Endothelial cell of umbilical vein (primary cell): ENCODE results near the gene BPIFA1.

ENCODE experiments used
- CTCF ChIP-seq, 2 donors: IDR thresholded peaks; 1 replicate in 1 of 2; 2 replicates in 1 of 2; pipeline ENCODE4 v1.5.1; 2011; ENCODE audit warnings: low read length in 2 of 2, mild to moderate bottlenecking in 2 of 2, moderate library complexity in 2 of 2, control low read depth in 1 of 2, inconsistent platforms in 1 of 2, low read depth in 1 of 2; ENCODE audit not compliant: insufficient read depth in 1 of 2; ENCODE audit errors: extremely low read depth in 1 of 2
- JUN ChIP-seq: IDR thresholded peaks from 2 replicates; pipeline ENCODE4 v1.6.1; 2011; ENCODE audit warnings: borderline replicate concordance, low read depth; ENCODE audit not compliant: insufficient read length, insufficient read depth
- MYC ChIP-seq: IDR thresholded peaks from one replicate; pipeline ENCODE4 v1.6.1; 2011; ENCODE audit warnings: mild to moderate bottlenecking, low read depth, low read length
- POLR2A ChIP-seq: IDR thresholded peaks from 2 replicates; pipeline ENCODE4 v1.6.1; 2012; ENCODE audit warnings: low read depth, mild to moderate bottlenecking, control low read depth, low read length

- no peak for TF ChIP-seq CTCF (IDR thresholded peaks at IDR 0.05; ENCODE audit: extremely low read depth in 1 of 2, insufficient read depth in 1 of 2, low read depth in 1 of 2, low read length in 2 of 2)
- TF ChIP-seq POLR2A = no peak
- TF ChIP-seq MYC = no peak
- TF ChIP-seq JUN = no peak
Observed at GRCh38 chr20:33284937-33285336, 49.1 kb downstream of the BPIFA1 start.
